Mesendoderm (in vitro differentiated cells): Measurements from ENCODE around the gene ATP23.

Experiments used
- DNase-seq: peaks from one replicate; pipeline ENCODE4 v3.0.0; 2013
- H2AK5ac ChIP-seq: 2 replicates; pipeline ENCODE4 v1.6.1; 2013; ENCODE audit warnings: low read length, inconsistent platforms
- H2BK120ac ChIP-seq: 2 replicates; pipeline ENCODE4 v1.6.1; 2013; ENCODE audit warnings: low read depth, mild to moderate bottlenecking, low read length, moderate library complexity, mixed read lengths
- H2BK15ac ChIP-seq: replicated peaks from 2 replicates; pipeline ENCODE4 v1.6.1; 2013; ENCODE audit warnings: low read depth, mild to moderate bottlenecking, moderate library complexity
- H2BK5ac ChIP-seq: 2 replicates; pipeline ENCODE4 v1.6.1; 2013; ENCODE audit warnings: low read length, inconsistent platforms
- H3K18ac ChIP-seq: 2 replicates; pipeline ENCODE4 v1.6.1; 2013; ENCODE audit warnings: mild to moderate bottlenecking, low read length, mixed read lengths
- H3K23ac ChIP-seq: one replicate; pipeline ENCODE4 v1.6.1; 2013; ENCODE audit warnings: low read length
- H3K27ac ChIP-seq: 2 replicates; pipeline ENCODE4 v1.5.1; 2013; ENCODE audit warnings: low read depth, mild to moderate bottlenecking, inconsistent platforms, low read length, moderate library complexity
- H3K27me3 ChIP-seq: 2 replicates; pipeline ENCODE4 v1.6.1; 2013; ENCODE audit warnings: low read length, control low read depth, mild to moderate bottlenecking, inconsistent platforms; ENCODE audit not compliant: insufficient read depth, poor library complexity
- H3K36me3 ChIP-seq: 2 replicates; pipeline ENCODE4 v1.6.1; 2013; ENCODE audit warnings: low read length, inconsistent platforms; ENCODE audit not compliant: control insufficient read depth, insufficient read depth
- H3K4ac ChIP-seq: one replicate; pipeline ENCODE4 v1.6.1; 2013; ENCODE audit warnings: low read depth, mild to moderate bottlenecking, low read length, moderate library complexity
- H3K4me1 ChIP-seq: 2 replicates; pipeline ENCODE4 v1.6.1; 2013; ENCODE audit warnings: low read depth, low read length, inconsistent platforms; ENCODE audit not compliant: control insufficient read depth
- H3K4me2 ChIP-seq: 2 replicates; pipeline ENCODE4 v1.6.1; 2013; ENCODE audit warnings: low read length
- H3K4me3 ChIP-seq: 2 replicates; pipeline ENCODE4 v1.5.1; 2013; ENCODE audit warnings: mild to moderate bottlenecking, low read length
- H3K56ac ChIP-seq: one replicate; pipeline ENCODE4 v1.6.1; 2013; ENCODE audit warnings: low read length
- H3K79me1 ChIP-seq: 2 replicates; pipeline ENCODE4 v1.6.1; 2013; ENCODE audit warnings: low read length, inconsistent platforms
- H3K79me2 ChIP-seq: 2 replicates; pipeline ENCODE4 v1.6.1; 2013; ENCODE audit warnings: mild to moderate bottlenecking, low read length; ENCODE audit not compliant: control insufficient read depth, insufficient read depth
- H3K9ac ChIP-seq: 2 replicates; pipeline ENCODE4 v1.6.1; 2013; ENCODE audit warnings: low read length, inconsistent platforms
- H4K5ac ChIP-seq: one replicate; pipeline ENCODE4 v1.6.1; 2013; ENCODE audit warnings: low read length
- H4K8ac ChIP-seq: one replicate; pipeline ENCODE4 v1.6.1; 2013; ENCODE audit warnings: low read depth, mild to moderate bottlenecking, control low read depth, low read length, moderate library complexity
- whole genome bisulfite sequencing: extraction: QIAGEN DNeasy Blood & Tissue Kit; methylation state at CpG from one replicate; pipeline ENCODE4 v1.1.7; 2013; ENCODE audit warnings: low lambda C conversion rate, missing lambda C conversion rate; ENCODE audit not compliant: insufficient coverage; ENCODE audit errors: extremely low coverage; 5-methylcytosine and 5-hydroxymethylcytosine counted together

ATP23 gene

DNA sequence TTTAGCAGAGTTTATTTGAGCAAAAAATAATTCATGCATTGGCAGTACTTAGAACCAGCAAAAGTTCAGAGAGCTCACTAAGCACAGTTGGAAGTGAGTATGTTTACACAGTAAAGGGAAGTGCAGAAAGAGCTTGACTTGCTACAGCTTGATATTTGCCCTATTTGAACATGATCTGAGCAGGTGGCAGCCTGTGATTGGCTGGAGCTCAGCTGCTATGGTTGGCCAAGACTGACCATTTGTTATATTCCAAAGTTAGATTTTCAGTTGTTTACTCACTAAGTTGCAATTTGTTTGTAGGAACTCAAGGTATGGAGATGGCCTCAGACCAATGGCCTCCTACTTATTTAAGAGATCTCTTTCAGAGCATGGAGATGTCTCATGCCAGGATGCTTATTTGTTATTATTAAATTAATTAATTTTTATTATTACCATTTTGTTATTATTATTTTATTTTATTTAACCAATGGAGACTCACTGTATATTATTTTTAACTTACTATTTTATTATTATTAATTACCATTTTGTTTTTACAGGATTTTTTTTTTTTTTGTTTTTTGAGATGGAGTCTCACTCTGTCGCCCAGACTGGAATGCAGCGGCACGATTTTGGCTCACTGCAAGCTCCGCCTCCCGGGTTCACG lies 49.0 kb downstream of the ATP23 start:
- no peak overlapping the region for H2BK120ac ChIP-seq
- no peaks in the 10 kb centered on the region for H3K36me3 ChIP-seq
- H3K4me2 ChIP-seq = no peak overlapping the region
- H3K27me3 ChIP-seq = no peaks in the 10 kb centered on the region
- H3K4ac ChIP-seq = no peak overlapping the region
- no peaks in the 10 kb centered on the region for H3K79me1 ChIP-seq
- H3K79me2 ChIP-seq = no peaks in the 10 kb centered on the region
- no peak overlapping the region for H3K56ac ChIP-seq
- H2BK15ac ChIP-seq = no peak overlapping the region
- H3K27ac ChIP-seq = no peak overlapping the region
- H3K9ac ChIP-seq = no peak overlapping the region
- no peak overlapping the region for H3K23ac ChIP-seq
- H4K5ac ChIP-seq = no peak overlapping the region
- no peaks in the 10 kb centered on the region for H3K4me1 ChIP-seq
- no peak for DNase-seq
- no peak overlapping the region for H3K18ac ChIP-seq
- no peak overlapping the region for H4K8ac ChIP-seq
- no peak overlapping the region for H2BK5ac ChIP-seq
- WGBS = no CpG with 5 or more reads among the region's 6 CpGs
- no peak overlapping the region for H2AK5ac ChIP-seq
- no peak overlapping the region for H3K4me3 ChIP-seq

DNA sequence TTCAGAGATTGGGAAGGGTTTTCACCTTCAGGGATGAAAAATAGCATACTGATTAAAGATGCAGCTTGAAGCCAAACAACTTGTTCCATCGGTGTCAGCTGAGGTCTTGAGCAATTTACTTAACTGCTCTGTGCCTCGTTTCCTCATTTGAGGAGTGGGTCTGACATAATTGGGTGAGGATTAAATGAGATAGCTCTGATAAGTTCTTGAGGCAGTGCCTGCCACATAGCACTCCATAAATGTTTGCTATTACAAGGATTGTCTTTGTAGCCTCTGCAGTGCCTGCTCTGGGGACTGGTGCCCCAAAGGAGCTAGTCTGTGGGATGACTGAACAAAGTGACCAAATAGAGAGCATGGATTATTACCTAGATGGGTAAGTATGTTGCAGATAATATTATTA lies 50.6 kb downstream of the ATP23 start:
- H3K56ac ChIP-seq = no peak overlapping the region
- WGBS = no CpG with 5 or more reads among the region's 2 CpGs

DNA sequence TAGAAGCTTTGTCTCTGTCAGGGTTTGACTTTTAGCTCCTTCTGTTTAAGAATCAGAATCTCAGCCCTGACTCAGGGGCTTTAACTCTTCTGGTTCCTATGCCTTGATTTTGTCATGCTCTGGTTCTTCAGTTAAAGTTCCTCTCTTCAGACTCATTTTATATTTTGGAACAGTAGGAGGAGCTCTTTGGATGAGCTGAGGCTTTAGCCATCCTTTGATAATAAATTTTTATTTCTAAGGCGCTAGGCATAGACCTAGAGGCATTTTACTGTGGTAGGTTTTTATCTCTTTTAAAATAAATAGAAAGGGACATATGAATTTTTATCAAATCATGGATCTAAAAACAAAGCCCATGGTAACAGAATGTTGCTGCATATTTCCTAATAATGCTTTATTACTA lies 51.7 kb downstream of the ATP23 start:
- no peak overlapping the region for H4K8ac ChIP-seq
- H3K79me1 ChIP-seq = no peaks in the 10 kb centered on the region
- no peak overlapping the region for H3K27ac ChIP-seq
- H3K27me3 ChIP-seq = no peaks in the 10 kb centered on the region
- H3K18ac ChIP-seq = no peak overlapping the region
- no peak overlapping the region for H2BK5ac ChIP-seq
- no peak overlapping the region for H3K23ac ChIP-seq
- no peak overlapping the region for H3K4me2 ChIP-seq
- WGBS = no CpG with 5 or more reads among the region's 1 CpG
- no peak overlapping the region for H2BK120ac ChIP-seq
- H3K9ac ChIP-seq = no peak overlapping the region
- no peak overlapping the region for H4K5ac ChIP-seq
- no peak for DNase-seq
- H3K56ac ChIP-seq = no peak overlapping the region
- H3K36me3 ChIP-seq = no peaks in the 10 kb centered on the region
- no peak overlapping the region for H2AK5ac ChIP-seq
- H3K4me1 ChIP-seq = no peaks in the 10 kb centered on the region
- no peak overlapping the region for H2BK15ac ChIP-seq
- H3K79me2 ChIP-seq = no peaks in the 10 kb centered on the region
- H3K4me3 ChIP-seq = no peak overlapping the region
- no peak overlapping the region for H3K4ac ChIP-seq

More for the DNA sequence above, 50.6 kb downstream of the ATP23 start:
- Histone ChIP-seq H3K4me2 (no peak overlapping the region), H3K9ac (no peak overlapping the region), H3K79me1 (no peaks in the 10 kb centered on the region), H3K79me2 (no peaks in the 10 kb centered on the region), H4K5ac (no peak overlapping the region), H3K23ac (no peak overlapping the region), H3K4me1 (no peaks in the 10 kb centered on the region), H4K8ac (no peak overlapping the region), H3K18ac (no peak overlapping the region), H3K4ac (no peak overlapping the region), H3K4me3 (no peak overlapping the region), H3K36me3 (no peaks in the 10 kb centered on the region), H3K27ac (no peak overlapping the region), H2AK5ac (no peak overlapping the region), H2BK5ac (no peak overlapping the region), H3K27me3 (no peaks in the 10 kb centered on the region), H2BK15ac (no peak overlapping the region), H2BK120ac (no peak overlapping the region)
- DNase-seq = no peak

DNA sequence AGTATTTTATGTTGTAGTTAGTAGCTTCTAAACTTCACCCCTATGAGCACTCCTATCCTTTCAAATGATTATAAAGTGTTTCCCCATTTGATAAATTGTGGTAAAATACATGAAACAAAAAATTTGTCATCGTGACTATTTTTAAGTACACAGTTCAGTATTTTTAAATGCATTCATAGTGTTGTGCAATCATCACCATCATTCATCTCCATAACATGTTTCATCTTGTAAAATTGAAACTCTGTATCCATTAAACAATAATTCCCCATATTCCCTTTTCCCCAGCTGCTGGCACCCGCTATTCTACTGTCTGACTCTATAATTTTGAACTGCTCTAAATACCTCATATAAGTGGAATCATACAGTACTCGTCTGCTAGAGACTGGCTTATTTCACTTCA lies 52.5 kb downstream of the ATP23 start:
- Histone ChIP-seq H3K27ac (no peak overlapping the region), H3K23ac (no peak overlapping the region), H2BK120ac (no peak overlapping the region), H3K4me1 (no peaks in the 10 kb centered on the region), H3K18ac (no peak overlapping the region), H2BK15ac (no peak overlapping the region), H3K79me1 (no peaks in the 10 kb centered on the region), H4K5ac (no peak overlapping the region), H2BK5ac (no peak overlapping the region), H3K9ac (no peak overlapping the region), H3K4me2 (no peak overlapping the region), H4K8ac (no peak overlapping the region), H2AK5ac (no peak overlapping the region), H3K36me3 (no peaks in the 10 kb centered on the region), H3K27me3 (no peaks in the 10 kb centered on the region), H3K56ac (no peak overlapping the region), H3K79me2 (no peaks in the 10 kb centered on the region), H3K4ac (no peak overlapping the region), H3K4me3 (no peak overlapping the region)
- no peak for DNase-seq
- WGBS = no CpG with 5 or more reads among the region's 3 CpGs

DNA sequence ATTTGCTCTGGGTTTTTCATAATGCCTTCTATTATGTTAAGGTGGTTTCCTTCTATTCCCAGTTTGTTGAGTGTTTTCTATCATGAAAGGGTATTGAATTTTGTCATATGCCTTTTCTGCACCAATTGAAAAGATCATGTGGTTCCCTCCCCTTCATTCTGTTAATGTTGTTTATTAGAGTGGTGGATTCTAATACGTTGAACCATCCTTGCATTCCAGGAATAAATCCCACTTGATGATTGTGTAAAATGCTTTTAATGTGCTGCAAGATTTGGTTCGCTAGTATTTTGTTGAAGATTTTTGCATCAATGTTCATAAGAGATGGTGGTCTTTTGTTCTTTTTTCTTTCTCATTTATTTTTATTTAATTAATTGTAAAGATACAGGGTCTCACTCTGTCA lies 55.2 kb downstream of the ATP23 start:
- Histone ChIP-seq H2AK5ac (no peak overlapping the region), H3K4me3 (no peak overlapping the region), H3K23ac (no peak overlapping the region), H3K4me1 (no peaks in the 10 kb centered on the region), H2BK5ac (no peak overlapping the region), H4K5ac (no peak overlapping the region), H3K4me2 (no peak overlapping the region), H3K36me3 (no peaks in the 10 kb centered on the region), H3K27me3 (no peaks in the 10 kb centered on the region), H3K56ac (no peak overlapping the region), H3K18ac (no peak overlapping the region), H2BK15ac (no peak overlapping the region), H3K9ac (no peak overlapping the region), H2BK120ac (no peak overlapping the region), H3K79me2 (no peaks in the 10 kb centered on the region), H3K27ac (no peak overlapping the region), H3K4ac (no peak overlapping the region), H3K79me1 (no peaks in the 10 kb centered on the region), H4K8ac (no peak overlapping the region)
- DNase-seq = no peak
- WGBS = no CpG with 5 or more reads among the region's 2 CpGs

DNA sequence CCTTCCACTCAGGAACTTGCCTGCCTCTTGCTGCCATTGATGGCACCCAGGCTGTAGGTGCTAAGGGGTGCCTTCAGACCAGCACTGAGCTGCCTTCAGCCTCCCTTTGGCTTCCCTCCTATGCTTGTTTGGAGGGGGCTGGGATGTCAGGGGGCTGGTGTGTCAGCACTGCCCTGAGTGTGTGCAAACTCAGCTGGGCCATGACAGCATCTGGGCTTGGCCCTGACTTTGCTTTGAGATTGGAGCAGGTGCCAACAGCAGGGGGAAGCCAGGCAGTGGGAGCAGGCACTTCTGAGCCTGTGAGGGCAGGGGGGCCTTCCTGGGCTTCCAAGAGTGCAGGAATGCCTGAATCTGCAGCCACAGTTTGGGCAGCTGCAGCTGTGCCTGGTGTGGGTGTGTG lies 56.9 kb downstream of the ATP23 start:
- Histone ChIP-seq H2BK5ac (no peak overlapping the region), H3K4me1 (no peaks in the 10 kb centered on the region), H3K79me2 (no peaks in the 10 kb centered on the region), H3K56ac (no peak overlapping the region), H3K9ac (no peak overlapping the region), H3K4ac (no peak overlapping the region), H3K27me3 (no peaks in the 10 kb centered on the region), H3K18ac (no peak overlapping the region), H3K36me3 (no peaks in the 10 kb centered on the region), H4K5ac (no peak overlapping the region), H4K8ac (no peak overlapping the region), H3K4me2 (no peak overlapping the region), H3K79me1 (no peaks in the 10 kb centered on the region), H3K23ac (no peak overlapping the region), H2AK5ac (no peak overlapping the region), H3K27ac (no peak overlapping the region), H2BK120ac (no peak overlapping the region), H3K4me3 (no peak overlapping the region), H2BK15ac (no peak overlapping the region)
- no peak for DNase-seq
